CD4-positive, alpha-beta T cell treated with Interleukin-17A for 4 hours (primary cell): Measurements from ENCODE around the gene AJM1.
"Not testable (repeated sequence)": the region's sequence is repeated elsewhere in the genome, so short reads cannot be mapped to it uniquely, and the experiment has no call there.

Source experiments
- DNase-seq: peaks from one replicate; pipeline ENCODE4 v3.0.0-alpha.2; 2020; ENCODE audit warnings: mixed read lengths

Gene AJM1

DNA sequence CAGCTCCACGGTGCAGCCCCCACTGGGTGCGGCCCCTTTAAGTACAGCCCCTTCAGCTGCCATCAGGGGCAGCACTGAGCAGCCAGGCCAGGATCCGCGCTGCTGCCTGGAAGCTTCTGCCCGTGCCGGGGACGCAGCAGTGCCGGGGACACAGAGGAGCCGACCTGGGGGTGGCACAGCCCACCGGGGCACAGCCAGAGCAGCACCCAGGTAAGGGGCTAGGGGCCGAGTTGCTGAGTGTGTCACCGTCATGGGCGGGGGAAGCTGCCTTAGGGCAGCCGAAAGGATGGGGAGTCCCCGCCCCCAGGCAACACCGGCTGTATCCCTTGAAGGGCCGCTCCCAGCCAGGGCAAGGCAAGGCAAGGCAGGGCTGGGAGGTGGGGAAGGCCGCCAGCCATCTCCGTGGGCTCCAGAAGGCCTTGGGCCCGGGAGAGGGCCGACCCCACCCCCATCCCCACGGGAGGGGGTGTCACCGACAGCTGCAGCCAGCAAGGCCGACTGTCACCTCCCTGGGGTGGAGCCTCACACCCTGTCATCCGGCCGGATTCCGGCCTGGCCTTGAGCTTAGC lies at the start of gene AJM1:
AJM1 (plus strand) TSS at position 99 of the 569 bp plus-strand sequence. CDS start 1,937 bp downstream, outside the sequence.
- peak; percentile 81 for DNase-seq

- no peak for DNase-seq
Measured at GRCh38 chr9:136793086-136793946, 49.0 kb upstream of the AJM1 start.

DNA sequence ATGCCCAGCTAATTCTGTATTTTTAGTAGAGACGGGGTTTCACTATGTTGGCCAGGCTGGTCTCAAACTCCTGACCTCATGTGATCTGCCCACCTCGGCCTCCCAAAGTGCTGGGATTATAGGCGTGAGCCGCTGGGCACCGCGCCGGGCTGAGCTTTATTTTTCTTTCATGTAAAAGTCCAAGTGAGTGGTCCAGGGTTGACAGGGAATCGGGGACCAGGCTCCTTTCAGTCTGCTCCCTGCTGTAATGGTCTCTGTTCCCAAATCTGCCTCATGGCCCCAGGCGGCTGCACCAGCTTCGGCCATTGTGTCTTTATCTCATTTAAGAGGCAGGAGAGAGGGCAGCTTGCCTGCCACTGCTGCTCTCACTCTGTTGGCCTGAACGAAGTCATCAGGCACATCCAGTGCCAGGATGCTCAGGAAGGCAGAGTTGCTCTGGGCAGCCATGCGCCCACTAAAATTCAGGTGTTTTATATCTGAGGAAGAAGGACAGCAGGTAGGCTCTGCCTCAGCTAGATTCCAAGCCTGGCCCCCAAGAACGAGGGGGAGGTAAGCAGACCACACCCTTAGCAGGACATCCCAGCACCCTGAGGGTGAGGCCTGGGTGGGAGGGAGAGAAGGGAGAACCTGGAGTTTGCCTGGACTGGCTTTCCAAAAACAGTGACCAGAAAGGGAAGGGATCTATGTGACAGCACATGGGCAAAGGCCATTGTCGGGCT lies 47.8 kb upstream of the AJM1 start:
- DNase-seq: no peak

- no peak for DNase-seq
Measured at GRCh38 chr9:136795000-136795348, 47.3 kb upstream of the AJM1 start.

- no peak for DNase-seq
Measured at GRCh38 chr9:136796238-136796774, 46.0 kb upstream of the AJM1 start, which contains the start of gene CCDC183. Gene CCDC183 (plus strand): TSS chr9:136796338. CDS start chr9:136796398, 60 bp downstream.

DNA sequence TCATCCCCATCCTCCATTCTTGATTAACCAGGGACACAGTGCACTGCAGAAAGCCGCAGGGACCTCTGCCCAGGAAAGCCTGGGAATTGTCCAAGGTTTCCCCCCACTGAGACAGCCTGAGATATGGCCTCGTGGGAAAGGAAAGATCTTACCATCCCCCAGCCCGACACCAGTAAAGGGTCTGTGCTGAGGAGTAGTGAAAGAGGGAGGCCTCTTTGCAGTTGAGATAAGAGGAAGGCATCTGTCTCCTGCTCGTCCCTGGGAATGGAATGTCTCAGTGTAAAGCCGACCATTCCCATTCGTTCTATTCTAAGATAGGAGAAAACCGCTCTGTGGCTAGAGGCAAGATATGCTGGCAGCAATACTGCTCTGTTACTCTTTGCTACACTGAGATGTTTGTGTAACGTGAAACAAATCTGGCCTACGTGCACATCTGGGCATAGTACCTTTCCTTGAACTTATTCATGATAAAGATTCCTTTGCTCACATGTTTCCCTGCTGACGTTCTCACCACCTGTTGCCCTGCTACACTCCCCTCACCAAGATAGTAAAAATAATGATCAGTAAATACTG lies 45.4 kb upstream of the AJM1 start:
- not testable (repeated sequence) for DNase-seq

GRCh38 chr9:136798708-136799078 lies 43.6 kb upstream of the AJM1 start:
- no peak for DNase-seq

DNA sequence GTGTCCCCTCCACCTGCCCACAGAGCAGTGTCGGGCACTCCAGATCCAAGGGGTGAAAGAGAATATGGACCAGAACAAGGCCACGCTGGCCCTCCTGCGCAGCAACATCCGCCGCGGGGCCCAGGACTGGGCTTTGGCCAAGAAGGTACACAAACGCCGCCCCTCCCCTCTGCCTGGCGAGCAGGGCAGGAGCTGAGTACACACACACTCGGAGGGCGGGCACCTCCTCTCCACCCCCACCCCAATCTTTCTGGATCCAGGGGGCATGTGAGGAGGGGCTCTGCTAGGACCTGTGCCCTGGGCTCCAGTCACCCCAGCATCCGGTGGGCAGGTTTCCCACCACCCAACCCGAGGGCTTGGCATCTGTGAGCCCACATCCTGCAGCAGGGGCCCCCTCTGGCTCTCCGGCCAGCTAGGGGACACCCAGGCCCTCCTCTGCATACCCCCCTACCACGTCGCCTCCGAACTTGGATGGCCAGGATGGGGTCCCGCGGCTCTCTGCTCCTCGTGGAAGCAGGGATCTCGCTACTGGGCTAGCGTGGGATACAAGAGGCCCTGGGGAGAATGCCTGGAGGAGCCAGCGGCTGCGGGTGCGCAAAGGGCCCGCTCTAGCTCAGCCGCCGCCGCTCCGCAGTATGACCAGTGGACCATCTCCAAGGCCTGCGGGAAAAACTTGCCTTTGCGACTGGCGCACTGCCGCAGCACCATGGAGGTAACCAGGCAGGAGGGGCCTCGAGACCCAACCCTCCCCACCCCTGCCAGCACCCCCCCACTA lies 43.0 kb upstream of the AJM1 start:
- DNase-seq: no peak

- DNase-seq: peak; percentile 99
Measured at GRCh38 chr9:136799854-136800657, 42.2 kb upstream of the AJM1 start.

DNA sequence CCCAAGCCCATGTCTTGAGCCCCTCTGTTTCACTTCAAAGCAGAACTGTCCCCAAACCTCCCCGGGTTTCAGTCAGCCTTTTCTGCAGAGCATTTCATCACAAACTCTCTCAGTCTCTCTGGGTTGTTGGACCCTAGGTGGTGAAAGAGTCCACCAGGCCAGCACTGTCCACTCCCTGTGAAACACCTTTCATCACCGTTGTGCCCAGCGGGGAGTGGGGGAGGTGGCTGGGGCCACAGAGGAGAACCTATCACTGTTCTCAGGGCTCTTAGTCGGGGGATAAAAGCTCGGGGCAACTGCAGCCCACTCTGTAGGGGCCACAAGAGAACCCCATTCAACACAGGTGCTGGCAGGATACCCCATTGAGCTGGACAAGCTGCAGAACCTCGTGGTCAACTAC lies 40.0 kb upstream of the AJM1 start:
- DNase-seq: no peak

DNA sequence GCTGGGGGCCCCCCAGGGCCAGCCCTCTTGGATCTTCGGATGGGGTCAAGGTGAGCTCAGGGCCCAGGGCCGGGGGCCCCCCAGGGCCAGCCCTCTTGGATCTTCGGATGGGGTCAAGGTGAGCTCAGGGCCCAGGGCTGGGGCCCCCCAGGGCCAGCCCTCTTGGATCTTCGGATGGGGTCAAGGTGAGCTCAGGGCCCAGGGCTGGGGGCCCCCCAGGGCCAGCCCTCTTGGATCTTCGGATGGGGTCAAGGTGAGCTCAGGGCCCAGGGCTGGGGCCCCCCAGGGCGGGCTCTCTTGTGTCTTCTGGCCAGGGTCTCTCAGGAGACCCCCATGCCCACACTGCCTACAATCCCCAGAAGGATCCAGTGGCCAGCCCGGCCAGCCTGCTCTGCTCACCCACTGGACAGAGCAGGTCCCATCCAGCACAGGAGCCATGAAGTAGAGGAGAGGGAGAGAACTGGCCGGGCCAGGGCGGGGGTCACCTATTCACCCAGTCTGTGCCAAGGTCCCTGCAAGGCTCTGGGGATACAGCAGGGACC lies 39.2 kb upstream of the AJM1 start:
- not testable (repeated sequence) for DNase-seq

DNA sequence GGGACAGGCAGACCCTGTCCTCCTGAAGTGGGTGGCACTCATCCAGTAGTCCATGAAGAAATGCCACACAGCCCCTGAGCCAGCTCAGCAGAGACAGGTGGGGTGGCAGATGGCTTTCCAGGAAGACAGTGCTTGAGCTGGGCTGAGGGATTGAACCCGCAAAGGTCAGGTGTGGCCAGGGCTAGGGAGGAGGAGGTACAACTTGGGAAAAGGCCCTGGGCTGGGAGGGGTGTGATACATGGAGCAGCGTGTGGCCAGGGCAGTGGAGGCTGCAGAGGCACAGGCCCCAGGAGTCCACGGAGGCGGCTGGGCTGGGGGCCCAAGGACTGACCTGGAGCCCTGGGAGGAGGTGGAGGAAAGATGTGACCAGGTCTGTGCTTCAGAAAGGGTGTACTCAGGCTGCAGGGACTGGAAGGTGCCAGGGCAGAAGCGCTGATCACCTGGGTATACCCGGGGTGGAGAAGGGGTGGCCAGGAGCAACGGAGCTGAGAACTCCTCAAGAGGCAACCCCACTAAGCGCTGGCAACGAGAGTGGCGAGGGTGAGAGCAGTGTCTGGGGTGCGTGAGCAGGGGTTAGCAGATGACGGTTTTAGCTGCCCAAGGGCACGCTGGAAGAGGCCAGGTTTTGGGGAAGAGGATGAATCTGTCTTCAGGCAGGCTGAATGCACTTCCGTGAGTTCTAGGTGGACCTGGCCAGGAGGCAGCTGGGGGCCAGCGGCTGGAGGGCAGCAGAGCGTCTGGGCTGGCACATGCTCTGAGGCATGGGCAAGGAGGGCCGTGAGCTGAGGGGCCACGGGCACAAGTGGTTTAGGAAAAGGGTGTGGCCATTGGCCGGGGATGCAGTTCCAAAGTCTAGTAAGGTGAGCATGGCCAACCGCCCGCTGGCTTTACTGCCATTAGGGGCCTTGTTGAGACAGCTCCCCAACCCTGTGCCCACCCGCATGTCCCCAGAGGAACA lies 38.4 kb upstream of the AJM1 start:
- DNase-seq: no peak

GRCh38 chr9:136804509-136805206 lies 37.6 kb upstream of the AJM1 start:
- no peak for DNase-seq

DNA sequence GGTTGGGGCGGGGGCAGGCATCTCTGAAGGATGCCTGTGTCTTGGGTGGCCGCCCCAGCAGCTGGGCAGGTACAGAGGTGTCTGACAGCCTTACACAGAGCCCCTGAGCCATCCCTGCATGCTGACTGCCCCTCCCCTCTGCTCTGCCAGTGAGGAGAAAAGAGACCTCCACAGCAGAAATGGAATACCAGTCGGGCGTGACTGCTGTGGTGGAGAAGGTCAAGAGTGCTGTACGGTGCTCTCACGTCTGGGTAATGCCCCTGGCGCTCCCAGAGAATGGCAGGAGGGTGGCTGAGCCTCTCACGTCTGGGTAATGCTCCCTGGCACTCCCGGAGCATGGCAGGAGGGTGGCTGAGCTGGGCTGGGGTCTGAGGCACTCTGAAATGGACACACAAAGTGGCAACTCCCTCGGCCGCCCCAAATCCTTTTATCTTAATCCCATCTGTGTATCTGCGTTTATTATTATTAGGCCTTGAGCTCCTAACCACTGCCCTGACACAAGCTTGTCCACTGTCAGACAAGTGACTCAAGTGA lies 37.0 kb upstream of the AJM1 start:
- no peak for DNase-seq

GRCh38 chr9:136806067-136806466 lies 36.2 kb upstream of the AJM1 start:
- no peak for DNase-seq

GRCh38 chr9:136806631-136807201 lies 35.6 kb upstream of the AJM1 start:
- no peak for DNase-seq

GRCh38 chr9:136807281-136808074 lies 34.8 kb upstream of the AJM1 start, which contains the start of gene RABL6:
Gene RABL6 (plus strand): TSS chr9:136807948. CDS start chr9:136808197, 249 bp downstream.
- peak; percentile 84 for DNase-seq
